NCI-H146 treated with DMSO at 0.1 percent for 48 hours (cell line): ENCODE results near the gene DCC.
"Not testable (repeated sequence)": the region's sequence is repeated elsewhere in the genome, so short reads cannot be mapped to it uniquely, and the experiment has no call there.

Experiments used
- DNase-seq: peaks from one replicate; lab custom pipeline; 2025; ENCODE audit not compliant: unreplicated experiment; lab: John Stamatoyannopoulos, UW

Gene DCC

DNA sequence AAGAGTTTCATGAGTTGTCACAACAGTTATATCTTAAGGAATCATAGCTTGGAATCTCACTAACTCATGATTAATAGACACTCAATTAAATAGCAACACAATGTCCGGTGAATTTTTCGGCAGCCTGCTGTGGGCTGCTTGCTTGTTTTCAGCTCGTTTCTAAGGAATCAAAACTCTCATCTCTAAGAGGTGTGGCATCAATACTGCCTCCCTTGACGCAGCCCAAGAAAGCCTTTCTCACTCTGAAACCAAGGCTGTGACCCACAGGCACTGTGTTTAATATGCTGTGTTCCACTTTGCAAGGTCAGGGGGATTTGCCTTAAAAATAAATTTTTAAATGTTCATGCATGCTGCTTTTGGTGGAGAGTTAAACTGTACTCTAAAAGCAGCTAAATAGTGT lies 5.4 kb downstream of the DCC start:
- DNase-seq = no peak

DNA sequence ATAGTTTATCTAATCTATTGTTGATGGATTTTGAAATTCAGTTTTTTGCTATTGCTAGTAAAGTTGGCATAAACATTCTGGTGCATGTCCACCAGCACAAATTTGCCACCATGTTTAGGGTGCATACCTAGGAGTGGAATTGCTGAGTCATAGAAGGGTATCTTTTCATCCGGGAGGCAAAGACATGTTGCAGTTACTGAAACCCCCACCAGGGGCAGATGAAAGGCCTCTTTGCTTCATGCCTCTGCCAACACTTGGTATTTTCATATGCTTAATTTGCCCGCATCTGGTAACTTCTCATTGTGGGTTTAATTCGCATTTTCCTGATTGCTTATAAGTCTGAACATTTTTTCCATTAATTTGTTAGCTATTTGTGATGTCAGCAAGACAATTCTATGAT lies 8.2 kb downstream of the DCC start:
- no peak for DNase-seq

DNA sequence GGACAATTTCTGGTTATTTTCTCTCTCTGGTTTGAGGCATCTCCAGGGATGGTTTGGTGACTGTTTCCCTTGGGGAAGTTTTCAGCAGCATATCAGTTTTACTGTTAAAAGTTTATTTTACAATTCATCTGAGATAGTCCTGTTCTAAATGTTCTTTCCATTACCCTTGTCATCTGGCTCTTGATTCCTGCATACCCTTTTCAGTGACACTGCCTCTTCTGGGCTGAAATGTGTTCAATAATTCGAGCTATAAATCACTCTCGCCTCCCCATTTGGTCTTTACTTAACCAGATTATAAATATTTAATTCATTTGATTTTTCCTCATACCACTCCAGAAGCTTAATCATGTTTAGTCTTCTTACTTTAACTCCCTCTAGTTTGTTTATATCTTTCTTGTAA lies 9.5 kb downstream of the DCC start:
- DNase-seq = no peak

DNA sequence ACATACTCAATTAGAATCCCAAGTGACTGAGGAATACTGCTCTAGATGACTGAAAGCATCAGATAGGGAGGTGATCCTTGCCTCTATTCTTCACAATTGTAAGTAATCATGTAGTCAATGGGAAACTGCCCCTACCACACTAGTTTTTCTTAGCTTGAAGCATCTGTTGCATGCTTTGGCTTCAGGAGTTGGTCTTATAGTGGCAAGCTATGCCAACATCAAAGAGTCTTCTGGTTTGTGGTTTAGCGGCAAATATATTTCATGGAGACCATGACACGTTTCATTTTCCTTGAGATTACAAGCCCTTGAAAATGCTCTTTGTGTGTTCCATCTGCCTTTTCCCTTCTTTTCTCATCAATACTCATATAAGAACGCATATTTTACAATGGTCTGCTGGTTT lies 12.9 kb downstream of the DCC start:
- no peak for DNase-seq

DNA sequence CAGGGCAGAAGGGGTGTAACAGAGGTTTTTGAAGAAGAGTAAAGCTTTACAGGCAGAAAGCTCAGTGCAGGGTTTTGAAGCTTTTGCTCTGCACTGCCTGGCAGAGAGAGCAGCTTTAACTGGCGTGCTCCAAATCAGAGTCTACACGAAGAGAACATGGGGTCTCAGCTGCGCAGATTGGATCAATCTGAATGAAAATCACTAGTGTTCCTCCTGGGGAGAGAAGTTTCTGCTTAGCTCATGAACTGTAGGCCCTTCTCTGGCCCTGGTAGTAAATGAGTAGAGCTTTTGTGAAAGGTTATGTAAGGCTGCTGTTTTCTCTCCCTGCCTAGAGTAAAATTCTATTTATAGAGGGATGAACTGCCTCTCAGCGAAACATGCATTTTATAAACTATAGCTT lies 13.6 kb downstream of the DCC start:
- DNase-seq = no peak

DNA sequence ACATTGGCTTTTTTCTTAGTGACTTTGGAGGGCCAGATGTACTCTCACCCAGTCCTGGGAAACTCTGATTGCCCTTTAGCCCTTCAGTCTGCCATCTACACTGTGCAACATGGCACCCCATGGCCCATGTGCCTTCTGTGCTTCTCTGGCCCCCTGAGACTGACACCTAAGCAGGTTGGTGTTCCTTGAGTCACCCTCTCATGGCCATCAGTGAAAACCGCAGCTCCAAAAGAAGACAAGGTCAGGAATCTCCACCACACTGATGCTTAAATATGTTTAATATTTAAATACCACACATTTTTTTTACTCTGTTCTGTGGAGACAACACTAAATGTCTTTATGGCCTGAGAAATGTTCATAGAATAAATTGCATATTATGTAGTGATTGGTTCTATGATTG lies 23.9 kb downstream of the DCC start:
- no peak for DNase-seq

DNA sequence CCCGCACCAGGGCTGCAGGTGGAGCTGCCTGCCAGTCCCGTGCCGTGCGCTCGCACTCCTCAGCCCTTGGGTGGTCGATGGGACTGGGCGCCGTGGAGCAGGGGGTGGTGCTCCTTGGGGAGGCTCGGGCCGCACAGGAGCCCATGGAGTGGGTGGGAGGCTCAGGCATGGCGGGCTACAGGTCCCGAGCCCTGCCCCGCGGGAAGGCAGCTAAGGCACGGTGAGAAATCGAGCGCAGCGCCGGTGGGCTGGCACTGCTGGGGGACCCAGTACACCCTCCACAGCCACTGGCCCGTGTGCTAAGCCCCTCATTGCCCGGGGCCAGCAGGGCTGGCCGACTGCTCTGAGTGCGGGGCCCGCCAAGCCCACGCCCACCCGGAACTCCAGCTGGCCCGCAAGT lies 26.9 kb downstream of the DCC start:
- not testable (repeated sequence) for DNase-seq

DNA sequence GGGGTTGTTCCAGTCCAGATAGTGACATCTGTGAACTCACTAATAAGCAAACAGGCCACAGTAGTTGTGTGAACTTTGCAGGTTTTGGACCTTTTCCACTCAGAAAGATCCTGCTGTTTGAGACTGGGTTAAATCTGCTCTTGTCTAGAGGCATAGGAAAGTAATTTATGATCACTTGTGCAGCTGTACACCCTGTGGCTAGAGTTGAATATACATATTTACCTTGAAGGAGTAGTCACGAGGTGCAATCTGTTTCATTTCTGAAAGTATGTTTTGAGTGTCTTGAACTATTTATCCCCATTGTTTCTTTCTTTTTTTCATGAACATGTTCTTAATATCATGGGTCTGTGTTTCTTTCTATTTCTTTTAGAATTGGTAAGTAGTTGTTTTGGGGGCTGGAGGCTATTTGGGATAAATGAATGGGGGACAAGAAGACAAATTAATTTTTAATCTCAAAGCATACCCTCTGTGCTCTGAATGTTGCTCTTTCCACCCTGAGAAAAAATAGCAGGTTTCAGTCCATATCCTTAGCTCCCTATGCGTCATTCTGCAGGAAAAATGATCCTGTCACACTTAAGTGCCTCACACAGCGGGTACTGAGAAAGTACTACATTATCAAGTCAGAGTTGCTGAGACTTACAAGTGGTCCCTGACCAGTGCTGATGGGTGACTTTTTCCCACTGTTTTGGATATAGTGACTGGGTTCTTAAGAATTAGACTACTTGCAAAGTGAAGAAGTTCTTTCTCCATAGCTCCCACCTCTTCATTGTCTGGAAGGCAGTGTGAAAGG lies 28.2 kb downstream of the DCC start:
- DNase-seq = no peak

DNA sequence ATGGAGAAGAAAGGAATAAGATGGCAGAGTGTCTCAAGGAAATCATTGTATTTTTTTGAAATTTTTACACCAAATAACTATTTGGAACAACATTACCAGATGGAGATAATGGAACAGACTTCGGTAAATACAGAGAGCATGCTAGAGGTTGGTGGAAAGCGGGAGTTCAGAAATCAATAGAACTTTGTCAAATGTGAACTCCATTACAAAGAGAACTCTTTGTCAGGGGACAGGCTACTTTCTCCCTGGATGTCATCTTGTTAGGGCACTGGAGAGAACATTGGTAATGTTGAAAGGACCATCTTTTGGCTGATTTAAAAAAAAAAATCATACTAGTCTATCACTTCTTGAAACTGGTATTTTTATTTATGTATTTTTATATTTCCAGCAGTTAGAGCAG lies 30.8 kb downstream of the DCC start:
- DNase-seq = no peak

DNA sequence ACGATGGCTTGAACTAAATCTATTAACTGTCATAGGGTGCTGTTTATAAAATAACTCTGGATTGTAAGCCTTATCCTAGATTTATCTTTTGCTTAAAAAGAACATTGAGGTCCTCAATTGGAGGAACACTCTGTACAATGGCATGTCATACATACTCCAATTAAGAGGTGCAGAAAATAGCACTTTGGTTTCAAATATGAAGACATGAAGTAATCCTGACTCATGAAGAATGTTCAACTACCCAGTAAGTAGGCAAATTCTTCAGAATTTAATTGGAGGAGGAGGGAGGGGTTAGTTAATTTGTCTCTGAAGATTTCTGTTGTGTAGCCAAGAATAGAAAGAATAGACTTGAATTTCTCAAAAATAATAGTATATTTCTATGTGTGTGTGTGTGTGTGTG lies 36.1 kb downstream of the DCC start:
- DNase-seq = no peak

DNA sequence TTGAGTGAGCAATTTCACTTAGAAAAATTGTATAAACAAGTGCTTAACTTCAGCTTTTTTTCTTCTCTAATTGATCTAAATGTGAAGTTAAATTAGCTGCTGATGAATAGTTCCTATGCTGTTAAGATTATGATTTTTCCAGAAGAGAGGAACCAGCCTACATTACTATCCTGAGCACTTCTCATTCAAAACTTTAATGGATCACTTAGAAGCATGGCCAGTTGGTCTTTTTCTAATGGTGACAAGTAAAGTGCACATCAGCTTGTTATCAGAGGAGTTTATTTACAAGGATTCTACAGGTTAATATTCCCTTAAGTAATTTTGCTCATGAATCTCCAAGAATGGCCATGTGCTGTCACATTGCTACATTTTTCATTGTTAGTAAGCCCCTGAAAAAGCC lies 37.1 kb downstream of the DCC start:
- no peak for DNase-seq

DNA sequence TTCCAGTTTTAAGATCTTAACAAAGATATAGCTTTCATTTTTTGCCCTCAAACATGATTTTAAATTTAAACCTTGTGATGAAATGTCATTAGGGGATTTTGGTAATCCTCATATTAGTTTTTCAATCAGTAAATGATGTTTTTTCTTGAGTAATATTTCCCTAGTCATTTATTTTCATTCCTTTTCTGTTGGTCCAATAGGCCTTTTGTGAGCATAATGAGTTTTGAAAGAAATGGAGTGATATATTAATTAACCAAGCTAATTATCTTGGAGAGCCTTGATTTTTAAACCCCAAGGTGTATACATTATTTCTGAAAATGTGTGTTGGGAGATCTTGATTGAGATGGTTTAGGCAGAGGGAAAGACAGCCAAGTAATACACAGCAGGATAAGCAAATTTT lies 46.3 kb downstream of the DCC start:
- DNase-seq = no peak

DNA sequence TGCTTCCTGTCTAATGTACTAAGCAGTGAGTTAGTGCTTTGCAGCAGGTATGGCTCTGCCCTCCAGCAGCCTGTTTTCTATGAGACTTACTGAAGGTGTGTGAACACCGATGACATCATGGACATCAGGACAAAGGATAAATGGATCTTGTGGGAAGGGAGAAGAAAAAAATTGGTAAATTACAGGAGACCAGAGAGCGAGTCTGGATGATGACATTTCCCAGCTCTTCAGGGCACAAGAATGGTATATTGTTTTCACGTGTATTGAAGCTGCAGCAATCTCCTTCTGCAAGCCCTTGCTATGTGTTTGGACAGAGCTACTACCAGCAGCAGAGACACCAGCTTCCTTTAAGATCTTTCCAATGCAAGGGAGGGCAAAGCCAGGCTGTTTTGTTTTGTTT lies 47.2 kb downstream of the DCC start:
- DNase-seq = no peak

DNA sequence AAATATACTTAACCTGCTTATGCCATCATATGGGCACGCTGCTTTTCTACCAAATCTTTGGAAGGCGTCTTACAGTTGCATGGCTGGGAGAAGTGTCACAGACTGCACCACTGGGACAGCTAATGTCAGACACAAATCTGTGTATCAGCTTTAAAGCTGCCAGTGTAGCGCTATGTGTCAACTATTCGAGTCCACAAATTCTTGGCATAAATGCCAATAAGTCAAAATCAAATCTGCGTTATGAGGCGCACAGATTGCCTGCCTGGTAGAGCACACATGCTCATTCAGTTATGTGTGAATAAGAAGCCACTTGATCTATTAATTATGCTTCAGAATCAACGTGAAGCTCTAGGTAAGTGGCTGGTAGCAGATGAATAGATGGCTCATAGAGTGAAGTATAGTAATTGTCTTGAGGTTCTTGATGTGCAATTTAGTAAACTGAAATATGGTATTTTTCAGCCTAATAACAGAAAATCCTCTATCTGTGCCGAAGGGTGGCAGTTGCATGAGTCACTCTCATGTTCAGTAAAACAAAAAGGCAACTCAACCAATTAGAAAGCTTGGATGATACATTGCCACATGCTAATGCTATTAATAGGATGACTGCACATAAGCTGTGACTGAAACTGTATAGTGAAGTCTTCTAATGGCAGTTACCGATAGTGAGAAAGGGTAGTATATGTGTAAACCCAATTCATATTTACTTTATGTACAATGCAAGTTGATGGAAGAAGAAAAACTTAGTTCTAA lies 52.0 kb downstream of the DCC start:
- no peak for DNase-seq

DNA sequence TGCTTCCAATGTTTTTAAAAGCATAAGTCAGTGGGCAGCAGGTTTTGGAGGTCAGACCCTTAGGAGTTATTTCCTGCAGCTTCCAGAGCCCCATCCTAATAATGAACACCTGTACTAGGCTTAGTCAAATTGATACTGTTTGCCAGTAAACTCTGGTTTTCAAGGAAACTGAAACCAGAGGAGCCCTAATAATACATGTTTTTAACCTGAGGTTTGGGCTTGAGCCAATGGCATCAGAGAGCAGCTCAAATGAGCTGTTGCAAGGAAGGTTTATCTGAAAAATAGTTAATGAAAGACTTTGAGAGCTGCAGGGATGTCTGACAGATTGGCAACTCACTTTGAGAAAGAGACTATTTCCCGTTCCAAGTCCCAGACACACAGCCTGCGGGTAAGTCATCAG lies 54.6 kb downstream of the DCC start:
- no peak for DNase-seq

DNA sequence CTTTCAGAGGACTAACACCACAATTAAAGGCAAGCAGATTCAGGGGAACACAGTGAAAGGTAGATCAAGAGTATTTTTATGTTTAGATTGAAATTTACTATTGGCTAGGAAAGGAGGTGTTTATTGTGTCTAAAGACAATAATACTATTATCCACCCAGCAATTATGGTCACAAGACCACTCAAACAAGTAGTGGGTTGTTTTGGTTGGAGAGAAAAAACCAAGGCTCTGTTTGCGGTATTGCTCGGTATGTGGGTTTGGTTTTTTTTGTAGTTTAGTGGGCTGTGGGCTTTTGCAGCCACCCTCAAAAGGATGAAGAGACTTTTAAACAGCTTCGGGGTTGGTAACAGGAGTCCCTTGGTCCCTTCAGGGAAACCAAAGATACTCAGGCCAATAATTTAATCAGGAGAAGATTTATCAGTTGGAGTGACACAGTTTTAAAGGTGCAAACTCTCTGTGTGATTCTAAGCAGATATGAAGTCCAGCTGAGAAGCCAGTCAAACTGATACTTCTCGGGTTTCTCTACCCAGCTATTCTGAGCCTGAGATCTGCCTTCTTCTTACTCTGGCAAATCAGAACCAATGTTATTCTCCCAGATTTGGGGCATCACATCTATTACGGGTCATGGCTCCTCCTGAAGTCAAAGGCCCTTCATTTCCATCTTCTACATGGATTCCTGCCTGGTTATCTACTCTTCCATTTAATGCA lies 55.3 kb downstream of the DCC start:
- DNase-seq = no peak

DNA sequence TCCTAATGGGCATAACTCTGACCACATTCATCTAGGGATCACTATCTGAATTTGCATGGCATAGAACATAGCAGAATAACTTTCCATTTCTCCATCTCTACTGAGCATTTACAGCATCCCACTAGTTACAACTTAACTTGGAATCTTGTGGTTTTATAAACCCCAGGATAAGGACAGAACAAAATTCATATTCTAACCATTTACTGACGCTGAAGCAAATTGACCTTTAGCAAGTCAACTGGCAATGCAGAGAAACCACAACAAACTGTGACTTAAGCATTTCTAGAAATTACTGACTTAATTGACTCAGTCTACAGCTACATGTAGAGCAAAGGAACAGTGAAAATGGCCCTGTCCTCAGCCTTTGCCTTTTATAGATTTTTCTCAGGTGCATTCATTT lies 61.2 kb downstream of the DCC start:
- DNase-seq = no peak

DNA sequence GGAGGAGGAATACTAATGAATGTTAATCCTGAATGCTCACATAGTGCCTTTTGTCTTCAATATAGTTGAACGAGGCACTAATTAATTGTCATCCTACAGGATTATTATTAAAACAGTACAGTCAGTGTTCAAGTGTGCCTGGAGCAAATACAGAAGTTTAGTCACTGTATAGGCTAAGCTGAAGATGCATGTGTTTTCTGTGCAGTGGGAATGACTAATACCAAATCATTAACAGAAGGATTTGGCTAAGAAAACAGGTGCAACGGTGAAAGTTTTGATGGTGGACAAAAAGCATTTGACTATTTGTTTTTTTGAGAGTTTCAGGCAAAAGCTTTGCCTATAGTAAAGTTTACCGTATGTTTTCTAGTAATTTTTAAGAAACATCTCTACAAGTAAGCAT lies 62.8 kb downstream of the DCC start:
- DNase-seq = no peak

DNA sequence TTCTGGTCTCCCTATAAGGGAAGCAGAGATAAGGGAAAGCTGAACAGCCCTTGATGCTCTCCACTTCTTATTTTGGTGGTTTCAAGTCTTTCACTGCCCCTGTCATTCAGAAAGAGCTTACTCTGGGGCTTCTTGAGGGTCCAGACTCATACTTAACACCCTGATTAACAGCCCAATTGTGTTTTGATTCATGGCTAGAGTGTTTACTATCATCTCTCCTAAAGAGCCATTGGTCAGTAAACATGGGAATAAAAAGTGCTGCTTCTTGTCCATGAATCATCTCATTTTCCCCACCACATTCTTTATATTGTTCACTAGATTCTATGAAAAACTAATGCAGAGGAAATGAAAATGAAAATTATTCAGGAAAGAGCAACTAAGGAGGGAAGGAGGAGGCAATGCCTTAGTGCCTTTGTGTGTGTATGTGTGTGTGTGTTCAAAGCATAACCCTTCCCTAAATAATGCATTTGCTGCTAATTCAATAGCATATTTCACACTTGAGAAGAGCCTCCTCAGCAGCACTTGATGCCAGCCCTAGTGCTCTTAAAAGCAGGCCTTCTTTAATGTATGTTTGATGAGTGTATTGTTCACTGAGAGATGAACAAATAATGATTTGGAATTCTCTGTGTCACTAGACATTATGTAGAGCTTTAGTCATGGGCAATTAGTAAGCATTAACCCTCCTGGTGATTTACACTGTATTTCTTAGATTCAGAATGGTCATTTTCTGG lies 63.5 kb downstream of the DCC start:
- DNase-seq = no peak

DNA sequence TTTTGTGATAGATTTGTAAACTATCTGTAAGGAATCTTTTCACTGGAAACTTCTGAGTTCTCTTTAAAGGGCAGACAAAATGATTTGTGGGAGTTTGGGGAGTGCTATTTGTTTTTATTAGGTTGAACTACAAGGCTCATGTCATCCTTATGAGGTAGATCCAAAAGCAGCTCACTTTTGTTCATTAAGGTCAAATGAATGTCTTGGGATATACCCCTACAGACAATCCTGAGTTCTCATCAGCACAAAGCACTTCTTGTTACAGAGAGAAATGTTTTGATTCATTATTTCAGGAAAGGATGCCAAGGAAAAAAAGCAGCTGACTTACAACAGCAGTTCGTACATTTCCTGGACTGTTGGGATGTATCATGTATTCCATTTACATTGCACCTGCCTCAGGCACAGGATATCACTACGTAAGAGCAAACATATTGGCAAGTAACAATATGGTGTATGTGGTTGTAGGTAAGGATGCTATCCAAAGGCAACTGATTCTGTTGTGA lies 68.9 kb downstream of the DCC start:
- DNase-seq = no peak

DNA sequence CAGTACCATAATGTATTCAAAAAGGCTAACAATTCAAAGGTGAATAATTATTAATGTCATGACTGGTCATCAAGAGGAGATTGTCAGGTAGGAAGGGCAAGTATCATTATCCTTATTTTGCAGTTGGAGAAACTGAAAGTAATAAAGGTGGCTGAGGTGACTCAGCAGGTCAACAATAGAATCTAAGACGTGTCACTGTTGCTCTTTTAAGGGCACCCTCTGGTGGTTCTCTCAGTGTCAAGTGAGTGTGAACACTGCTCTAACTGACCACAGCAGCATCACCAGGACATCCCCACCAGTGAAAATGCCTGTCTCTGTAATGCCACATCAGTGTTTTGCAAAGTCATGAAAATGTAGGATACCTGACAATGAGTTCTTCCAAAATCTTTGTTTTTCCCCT lies 69.7 kb downstream of the DCC start:
- DNase-seq = no peak
